ENCODE data around the gene RRAGC.

- TF ChIP-seq CTCF (IDR thresholded peaks at IDR 0.05; ENCODE audit: poor library complexity, severe bottlenecking) (no peak), EZH2 (IDR thresholded peaks at IDR 0.05; ENCODE audit: borderline replicate concordance, insufficient read depth, low read length, poor library complexity, severe bottlenecking) (no peak), EP300 (conservative IDR thresholded peaks at IDR 0.05; ENCODE audit: poor library complexity, severe bottlenecking) (no peak), RAD21 (conservative IDR thresholded peaks at IDR 0.05) (no peak), SMC3 (conservative IDR thresholded peaks at IDR 0.05; ENCODE audit: poor library complexity) (no peak), MXI1 (conservative IDR thresholded peaks at IDR 0.05; ENCODE audit: poor library complexity, severe bottlenecking) (no peak), TAF1 (IDR thresholded peaks at IDR 0.05; ENCODE audit: low read depth) (no peak), POLR2AphosphoS5 (IDR thresholded peaks at IDR 0.05) (no peak), REST (IDR thresholded peaks at IDR 0.05; ENCODE audit: borderline replicate concordance) (no peak)
Observed at GRCh38 chr1:38805036-38805435, 54.5 kb downstream of the RRAGC start.
